Astrocyte (in vitro differentiated cells and primary cell): ENCODE data around the gene COMMD10.

Experiments
- EZH2 ChIP-seq: IDR thresholded peaks from 2 replicates; pipeline ENCODE4 v1.6.1; 2012; ENCODE audit warnings: mild to moderate bottlenecking, low read length, inconsistent platforms; ENCODE audit not compliant: insufficient read depth
- TF ChIP-seq, protein P1 (sequence below): IDR thresholded peaks from 2 replicates; pipeline ENCODE4 v1.5.1; 2011; ENCODE audit warnings: low read depth, mild to moderate bottlenecking, inconsistent platforms, low read length, moderate library complexity; ENCODE audit not compliant: insufficient read depth

DNA sequence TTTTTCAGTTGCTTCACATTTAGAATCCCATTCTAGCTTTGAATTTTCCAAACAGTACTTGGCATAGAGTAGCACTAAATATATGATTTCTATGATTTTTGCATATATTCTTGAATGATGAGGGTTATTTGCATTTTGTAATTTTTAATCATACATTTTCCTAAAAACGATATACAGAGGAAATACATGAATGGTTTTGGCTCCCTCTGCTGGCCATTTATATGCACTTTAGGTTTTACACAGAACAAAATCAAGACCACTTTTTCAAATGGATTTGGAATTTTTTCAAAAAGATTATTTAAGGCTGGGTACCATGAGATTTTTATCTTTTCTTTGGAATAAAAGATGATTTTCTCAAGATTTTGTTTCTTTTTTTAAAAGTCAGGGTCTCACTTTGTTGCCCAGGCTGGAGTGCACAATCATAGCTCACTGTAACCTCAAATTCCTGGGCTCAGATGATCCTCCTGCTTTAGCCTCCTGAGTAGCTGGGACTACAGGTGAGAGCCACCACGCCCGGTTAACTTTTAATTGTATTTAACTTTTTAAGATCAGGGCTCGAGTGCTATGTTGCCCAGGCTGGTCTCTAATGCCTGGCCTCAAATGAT, 16.7 kb upstream of the COMMD10 start:
- TF ChIP-seq, protein P1, sequence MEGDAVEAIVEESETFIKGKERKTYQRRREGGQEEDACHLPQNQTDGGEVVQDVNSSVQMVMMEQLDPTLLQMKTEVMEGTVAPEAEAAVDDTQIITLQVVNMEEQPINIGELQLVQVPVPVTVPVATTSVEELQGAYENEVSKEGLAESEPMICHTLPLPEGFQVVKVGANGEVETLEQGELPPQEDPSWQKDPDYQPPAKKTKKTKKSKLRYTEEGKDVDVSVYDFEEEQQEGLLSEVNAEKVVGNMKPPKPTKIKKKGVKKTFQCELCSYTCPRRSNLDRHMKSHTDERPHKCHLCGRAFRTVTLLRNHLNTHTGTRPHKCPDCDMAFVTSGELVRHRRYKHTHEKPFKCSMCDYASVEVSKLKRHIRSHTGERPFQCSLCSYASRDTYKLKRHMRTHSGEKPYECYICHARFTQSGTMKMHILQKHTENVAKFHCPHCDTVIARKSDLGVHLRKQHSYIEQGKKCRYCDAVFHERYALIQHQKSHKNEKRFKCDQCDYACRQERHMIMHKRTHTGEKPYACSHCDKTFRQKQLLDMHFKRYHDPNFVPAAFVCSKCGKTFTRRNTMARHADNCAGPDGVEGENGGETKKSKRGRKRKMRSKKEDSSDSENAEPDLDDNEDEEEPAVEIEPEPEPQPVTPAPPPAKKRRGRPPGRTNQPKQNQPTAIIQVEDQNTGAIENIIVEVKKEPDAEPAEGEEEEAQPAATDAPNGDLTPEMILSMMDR, result peak; percentile 78
- TF ChIP-seq EZH2, result no peak
